T-helper 1 cell treated with Interleukin-12 subunit alpha and Interleukin-12 subunit beta and Interleukin-4 antibody, amounts not matched to agents 30 μg/mL and 1 μg/mL, for 36 hours (primary cell): Measurements from ENCODE around the gene GCK.

Source experiments
- H3K27ac Mint-ChIP-seq: one replicate; pipeline ENCODE4 v1.8.0; 2021; ENCODE audit warnings: mild to moderate bottlenecking, mixed read lengths
- H3K27me3 Mint-ChIP-seq: one replicate; pipeline ENCODE4 v1.8.0; 2021; ENCODE audit warnings: low read depth, mixed read lengths
- H3K36me3 Mint-ChIP-seq: one replicate; pipeline ENCODE4 v1.8.0; 2021; ENCODE audit warnings: low read depth, mixed read lengths
- H3K4me1 Mint-ChIP-seq: one replicate; pipeline ENCODE4 v1.8.0; 2021; ENCODE audit warnings: low read depth, mixed read lengths
- H3K4me3 Mint-ChIP-seq: one replicate; pipeline ENCODE4 v1.8.0; 2021; ENCODE audit warnings: mild to moderate bottlenecking, moderate library complexity, mixed read lengths
- H3K9me3 Mint-ChIP-seq: one replicate; pipeline ENCODE4 v1.8.0; 2021; ENCODE audit warnings: mixed read lengths

The GCK gene

DNA sequence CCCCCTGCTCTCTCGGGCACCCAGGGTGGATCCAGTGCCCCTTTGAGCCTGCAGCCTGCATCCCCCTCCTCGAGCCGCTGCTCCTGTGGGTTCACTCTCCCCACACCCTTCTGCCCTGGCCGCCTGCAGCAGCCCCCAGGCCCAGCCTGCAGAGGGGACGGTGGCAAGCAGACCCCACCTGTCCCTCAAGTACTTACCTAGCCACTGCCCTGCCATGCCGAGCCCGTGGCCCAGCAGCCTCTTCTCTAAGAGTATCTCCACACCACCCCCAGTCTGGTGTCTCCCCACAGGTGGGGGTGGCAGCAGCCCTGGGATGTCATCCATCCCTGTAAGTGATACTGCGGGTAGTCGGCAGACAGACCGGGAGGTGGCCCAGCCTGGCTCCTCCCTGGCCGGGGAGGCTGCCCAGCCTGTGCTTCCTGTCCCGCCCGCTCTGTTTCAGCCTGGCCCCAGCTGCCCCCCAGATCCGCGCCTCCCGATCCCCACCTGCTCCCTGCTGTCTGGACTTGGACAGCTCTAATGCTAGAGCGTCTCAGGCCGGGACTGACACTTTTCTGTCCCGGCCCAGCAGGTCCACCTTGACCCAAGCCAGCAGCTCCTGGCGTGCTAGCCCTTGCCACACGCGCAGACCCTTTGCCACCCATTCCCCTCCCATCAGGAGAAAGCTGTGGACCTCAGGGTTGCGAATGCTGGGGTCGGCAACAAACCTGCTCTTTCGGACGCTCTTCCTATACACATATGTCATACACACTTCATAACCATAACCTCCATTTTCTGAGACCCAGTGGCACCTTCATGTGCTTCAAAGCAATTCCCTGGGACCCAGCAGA lies 36.5 kb upstream of the GCK start:
- H3K4me3 Mint-ChIP-seq = no peak overlapping the region
- no peaks in the 10 kb centered on the region for H3K36me3 Mint-ChIP-seq
- no peaks in the 10 kb centered on the region for H3K9me3 Mint-ChIP-seq
- H3K4me1 Mint-ChIP-seq = no peaks in the 10 kb centered on the region
- H3K27me3 Mint-ChIP-seq = no peaks in the 10 kb centered on the region
- no peak overlapping the region for H3K27ac Mint-ChIP-seq

DNA sequence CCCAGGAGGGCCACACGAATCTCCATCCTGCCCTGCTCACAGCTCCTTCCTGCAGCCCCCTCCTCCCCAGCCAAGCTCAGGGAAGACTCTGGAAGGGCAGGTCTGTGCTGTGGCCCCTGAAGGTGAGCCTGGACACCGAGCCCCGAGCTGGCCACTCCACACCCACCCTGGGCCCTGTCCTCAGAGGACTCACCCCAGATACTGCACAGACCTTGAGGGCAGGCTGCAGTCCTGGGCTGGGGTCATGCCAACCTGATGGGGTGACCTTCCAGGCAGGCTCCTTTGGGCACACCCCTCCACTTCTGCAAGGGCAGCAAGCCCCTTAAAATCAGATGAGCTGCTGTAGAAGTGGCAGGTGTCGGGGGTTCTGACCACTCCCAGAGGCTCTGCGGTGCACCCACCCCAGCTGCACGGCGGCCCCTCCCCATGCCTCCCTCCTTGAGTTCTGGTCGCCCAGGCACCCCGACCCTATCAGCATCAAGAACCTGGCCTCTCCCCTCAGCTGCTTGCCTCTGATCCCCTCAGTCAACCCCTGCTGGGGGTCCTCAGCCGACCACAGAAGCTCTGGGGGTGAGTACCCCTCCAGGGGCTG lies 35.8 kb upstream of the GCK start:
- Mint-ChIP-seq H3K4me3 (no peak overlapping the region), H3K9me3 (no peaks in the 10 kb centered on the region), H3K4me1 (no peaks in the 10 kb centered on the region), H3K27ac (no peak overlapping the region), H3K27me3 (no peaks in the 10 kb centered on the region), H3K36me3 (no peaks in the 10 kb centered on the region)

DNA sequence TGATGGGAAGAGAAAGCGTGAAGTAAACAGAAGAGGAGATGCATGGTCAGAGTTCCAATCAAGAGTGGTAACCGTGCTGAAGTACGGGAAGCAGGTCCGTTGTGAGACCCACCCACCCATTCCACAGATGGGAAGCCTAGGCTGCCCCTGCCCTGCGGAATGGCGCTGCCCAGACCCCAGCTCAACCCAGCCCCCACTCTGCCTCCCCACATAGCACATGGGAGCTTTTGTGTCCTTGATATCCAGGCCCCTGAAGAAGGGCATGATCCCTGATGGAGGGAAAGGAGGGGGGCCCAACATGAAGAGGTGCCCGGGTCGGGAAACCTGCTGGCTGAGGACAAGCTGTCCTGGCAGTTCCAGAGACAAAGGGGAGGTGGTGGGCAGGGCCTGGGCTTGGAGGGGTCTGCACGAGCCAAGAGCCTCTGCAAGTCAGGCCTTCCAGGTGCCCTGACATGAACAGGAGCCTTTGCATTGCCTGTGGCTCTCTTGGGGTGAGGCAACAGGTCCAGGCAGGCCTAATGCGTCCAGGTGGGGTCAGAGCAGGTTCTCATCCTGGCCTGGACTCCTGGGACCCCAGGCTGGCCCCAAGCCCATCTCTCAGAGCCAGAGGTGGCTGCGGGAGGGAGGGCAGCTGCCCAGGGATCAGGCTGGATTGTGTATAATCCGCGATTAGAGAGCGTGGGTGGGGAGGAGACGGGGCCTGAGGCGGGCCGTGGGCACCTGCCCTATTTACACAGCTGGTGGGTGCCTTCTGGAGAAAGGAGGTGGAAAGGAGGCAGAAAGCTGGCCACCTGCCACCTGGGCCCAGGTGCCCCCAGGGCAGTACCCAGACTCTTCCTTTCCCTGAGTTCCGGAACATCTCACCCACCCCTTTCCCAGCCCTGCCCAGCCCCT lies 35.1 kb upstream of the GCK start:
- Mint-ChIP-seq H3K4me3 (no peak overlapping the region), H3K27me3 (no peaks in the 10 kb centered on the region), H3K27ac (no peak overlapping the region), H3K36me3 (no peaks in the 10 kb centered on the region), H3K9me3 (no peaks in the 10 kb centered on the region), H3K4me1 (no peaks in the 10 kb centered on the region)

DNA sequence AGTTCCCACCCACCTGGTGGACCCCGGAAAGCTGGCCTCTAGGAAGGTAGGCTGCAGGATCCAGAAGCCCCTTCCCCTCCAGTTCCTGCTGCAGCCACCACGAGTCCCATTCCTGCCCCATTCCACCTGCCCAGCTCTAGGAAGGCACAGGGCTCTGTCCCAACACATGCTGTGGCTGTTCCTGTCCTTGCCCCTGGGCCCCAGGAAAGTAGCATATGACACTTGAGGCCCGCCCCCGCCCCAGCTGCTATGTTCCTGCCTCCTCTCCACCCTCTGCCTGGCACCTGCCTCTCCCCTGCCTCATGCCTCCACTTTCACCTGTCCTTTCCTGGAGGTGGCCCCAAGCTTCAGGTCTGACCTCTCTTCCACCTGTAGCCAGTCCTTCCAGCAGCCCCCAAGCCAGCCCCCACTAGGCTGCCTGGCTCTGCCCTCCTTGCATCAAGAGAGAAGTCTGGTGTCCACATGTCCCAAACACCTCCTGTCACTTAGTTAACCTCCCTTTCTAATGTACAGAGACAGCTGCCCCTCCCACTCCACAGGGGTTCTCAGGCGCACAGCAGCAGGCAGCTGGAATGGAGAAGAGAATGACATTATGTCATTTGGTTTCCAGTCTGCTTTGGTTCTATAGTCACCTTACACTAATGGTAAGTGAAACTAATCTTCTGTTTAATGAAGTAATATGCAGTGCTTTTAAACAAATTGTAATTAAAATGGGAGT lies 34.3 kb upstream of the GCK start:
- no peak overlapping the region for H3K27ac Mint-ChIP-seq
- no peaks in the 10 kb centered on the region for H3K36me3 Mint-ChIP-seq
- no peaks in the 10 kb centered on the region for H3K4me1 Mint-ChIP-seq
- no peak overlapping the region for H3K4me3 Mint-ChIP-seq
- H3K27me3 Mint-ChIP-seq = no peaks in the 10 kb centered on the region
- H3K9me3 Mint-ChIP-seq = no peaks in the 10 kb centered on the region

GRCh38 chr7:44222776-44223261 lies 33.6 kb upstream of the GCK start:
- Mint-ChIP-seq H3K27ac (no peak overlapping the region), H3K9me3 (no peaks in the 10 kb centered on the region), H3K36me3 (no peaks in the 10 kb centered on the region), H3K4me3 (no peak overlapping the region), H3K27me3 (no peaks in the 10 kb centered on the region), H3K4me1 (no peaks in the 10 kb centered on the region)

DNA sequence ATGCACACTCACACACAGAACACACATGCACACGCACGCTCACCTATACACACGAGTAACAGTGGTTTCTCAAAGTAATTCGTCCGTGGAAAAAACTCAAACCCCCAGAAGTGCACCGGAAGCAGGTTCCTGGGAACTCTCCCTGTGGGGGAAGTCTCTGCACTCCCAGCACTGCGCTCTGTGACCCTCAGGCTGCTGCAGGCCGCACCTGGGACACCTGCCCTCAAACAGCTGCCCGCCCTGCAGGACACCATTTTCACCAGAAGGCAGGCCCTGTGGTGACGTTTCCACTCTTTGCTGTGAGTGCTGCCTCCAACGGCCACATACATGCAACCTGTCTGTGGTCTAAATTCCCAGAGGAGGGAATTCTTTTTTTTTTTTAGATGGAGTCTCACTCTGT lies 32.8 kb upstream of the GCK start:
- no peak overlapping the region for H3K4me3 Mint-ChIP-seq
- H3K4me1 Mint-ChIP-seq = no peaks in the 10 kb centered on the region
- H3K27me3 Mint-ChIP-seq = no peaks in the 10 kb centered on the region
- no peaks in the 10 kb centered on the region for H3K9me3 Mint-ChIP-seq
- no peak overlapping the region for H3K27ac Mint-ChIP-seq
- no peaks in the 10 kb centered on the region for H3K36me3 Mint-ChIP-seq

DNA sequence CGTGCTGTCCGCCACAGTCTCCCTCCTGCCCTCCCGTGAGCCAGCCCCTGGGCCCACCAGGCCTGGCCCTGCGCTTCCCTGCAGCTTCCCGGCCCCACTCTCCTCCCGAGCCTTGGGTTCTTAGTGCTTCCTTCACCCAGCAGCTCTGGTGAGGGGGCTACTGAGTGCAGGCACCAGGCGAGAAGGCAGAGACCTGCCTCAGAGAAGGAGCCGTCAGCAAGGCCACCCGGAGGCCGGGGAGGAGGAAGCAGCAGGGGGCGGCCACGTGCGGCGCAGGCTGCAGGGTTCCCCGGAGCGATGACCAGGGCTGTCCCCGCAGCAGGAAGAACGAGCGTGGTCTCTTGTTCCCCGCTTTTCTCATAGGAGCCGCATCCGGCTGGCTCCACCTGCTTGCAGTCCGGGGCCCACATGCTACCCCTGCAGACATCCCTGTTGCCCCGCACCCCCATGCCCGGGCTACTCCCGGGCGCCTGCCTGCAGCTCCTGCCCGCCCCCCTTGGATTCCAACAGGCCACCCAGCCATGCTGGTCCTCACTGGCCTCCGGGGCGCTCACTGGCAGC lies 32.1 kb upstream of the GCK start:
- H3K27ac Mint-ChIP-seq = no peak overlapping the region
- no peaks in the 10 kb centered on the region for H3K27me3 Mint-ChIP-seq
- H3K36me3 Mint-ChIP-seq = no peaks in the 10 kb centered on the region
- no peak overlapping the region for H3K4me3 Mint-ChIP-seq
- H3K4me1 Mint-ChIP-seq = no peaks in the 10 kb centered on the region
- no peaks in the 10 kb centered on the region for H3K9me3 Mint-ChIP-seq

DNA sequence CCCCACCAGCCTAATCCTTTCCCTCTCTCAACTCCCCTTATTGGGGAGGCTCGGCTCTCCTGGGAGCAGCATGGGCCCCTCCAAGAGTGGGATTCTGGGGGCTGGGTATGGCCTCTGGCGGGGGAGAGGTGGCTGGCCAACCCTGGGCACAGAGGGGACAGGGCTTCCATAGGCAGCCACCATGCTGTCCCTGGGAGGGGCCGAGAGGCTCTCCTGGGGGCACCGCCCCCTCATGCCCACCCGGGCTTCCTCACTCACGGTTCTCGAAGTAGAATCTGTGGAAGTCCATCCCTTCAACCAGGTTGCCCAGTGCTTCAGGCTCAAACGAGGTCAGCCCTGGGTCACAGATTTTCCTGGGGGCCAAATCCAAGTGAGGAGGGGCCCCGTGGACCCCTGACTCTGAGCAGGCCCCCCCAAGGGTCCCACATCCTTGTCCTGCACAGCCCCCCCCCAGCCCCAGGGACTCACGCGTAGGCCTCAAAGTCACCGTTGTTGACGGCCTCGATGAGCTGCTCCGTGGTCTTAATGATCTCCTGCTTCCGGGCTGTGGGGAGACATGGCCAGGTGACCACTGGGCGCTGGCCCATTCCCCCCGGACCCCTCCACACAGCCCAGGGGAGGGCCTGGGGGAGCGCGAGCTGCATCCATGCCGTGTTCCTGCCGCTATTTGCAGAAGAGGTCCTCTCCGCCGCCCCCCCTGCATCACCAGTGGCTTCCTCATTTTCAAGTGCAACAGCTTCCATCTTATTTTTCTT lies 31.3 kb upstream of the GCK start:
- H3K4me1 Mint-ChIP-seq = no peaks in the 10 kb centered on the region
- H3K4me3 Mint-ChIP-seq = no peak overlapping the region
- H3K27me3 Mint-ChIP-seq = no peaks in the 10 kb centered on the region
- no peak overlapping the region for H3K27ac Mint-ChIP-seq
- no peaks in the 10 kb centered on the region for H3K9me3 Mint-ChIP-seq
- H3K36me3 Mint-ChIP-seq = no peaks in the 10 kb centered on the region

DNA sequence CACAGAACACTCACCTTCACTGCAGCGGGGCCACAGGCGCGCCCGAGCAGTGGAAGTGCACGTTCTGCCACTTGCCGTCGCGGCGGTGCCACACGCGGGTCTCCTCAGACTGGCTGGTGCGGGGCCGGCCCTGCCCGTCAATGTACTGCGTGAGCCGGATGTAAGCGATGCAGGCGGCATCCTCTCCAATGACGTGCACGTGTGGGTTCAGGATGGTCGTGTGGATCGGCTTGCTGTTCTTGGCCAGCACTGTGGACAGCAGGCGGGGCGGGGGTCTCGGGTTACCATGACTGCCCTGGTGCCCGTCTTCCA lies 30.8 kb upstream of the GCK start:
- H3K36me3 Mint-ChIP-seq = no peaks in the 10 kb centered on the region
- no peaks in the 10 kb centered on the region for H3K4me1 Mint-ChIP-seq
- no peaks in the 10 kb centered on the region for H3K27me3 Mint-ChIP-seq
- H3K4me3 Mint-ChIP-seq = no peak overlapping the region
- H3K9me3 Mint-ChIP-seq = no peaks in the 10 kb centered on the region
- H3K27ac Mint-ChIP-seq = no peak overlapping the region

GRCh38 chr7:44219371-44220045 lies 30.3 kb upstream of the GCK start:
- no peak overlapping the region for H3K27ac Mint-ChIP-seq
- peaks cover under 1% of the 10 kb centered on the region for H3K36me3 Mint-ChIP-seq
- H3K4me3 Mint-ChIP-seq = no peak overlapping the region
- H3K9me3 Mint-ChIP-seq = no peaks in the 10 kb centered on the region
- H3K4me1 Mint-ChIP-seq = no peaks in the 10 kb centered on the region
- no peaks in the 10 kb centered on the region for H3K27me3 Mint-ChIP-seq

- Mint-ChIP-seq H3K4me3 (no peak overlapping the region), H3K27ac (no peak overlapping the region), H3K9me3 (no peaks in the 10 kb centered on the region), H3K36me3 (peaks cover 5% of the 10 kb centered on the region), H3K27me3 (no peaks in the 10 kb centered on the region), H3K4me1 (peaks cover 2% of the 10 kb centered on the region)
Measured at GRCh38 chr7:44218418-44219201, 29.4 kb upstream of the GCK start.

DNA sequence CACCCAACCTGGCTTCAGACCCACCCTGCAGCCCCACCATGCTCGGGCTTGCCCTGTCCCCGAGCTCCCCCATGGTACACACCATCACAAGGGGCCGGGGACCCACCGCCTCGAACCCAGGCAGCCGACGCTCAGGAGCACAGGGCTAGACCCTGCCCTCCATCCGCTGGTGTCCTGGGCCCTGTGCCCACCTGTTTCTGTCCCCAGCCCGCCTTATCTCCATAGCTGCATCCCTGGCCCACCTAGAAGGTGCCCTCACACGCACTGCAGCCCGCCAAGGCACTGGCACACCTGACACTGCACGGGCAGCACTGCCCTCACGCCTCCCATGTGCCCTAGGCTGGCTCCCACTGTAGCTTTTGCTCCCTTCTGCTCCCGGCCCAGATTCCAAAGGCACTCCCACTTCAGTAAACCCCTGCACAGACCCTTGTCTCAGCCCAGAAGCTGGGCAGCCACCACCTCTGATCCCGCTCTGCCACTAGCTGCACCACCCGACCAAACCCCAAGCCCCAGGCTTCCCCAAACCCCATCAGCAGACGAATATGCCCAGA lies 28.7 kb upstream of the GCK start:
- Mint-ChIP-seq H3K4me3 (no peak overlapping the region), H3K27ac (no peak overlapping the region), H3K4me1 (peaks cover 2% of the 10 kb centered on the region), H3K9me3 (no peaks in the 10 kb centered on the region), H3K27me3 (no peaks in the 10 kb centered on the region), H3K36me3 (peaks cover 5% of the 10 kb centered on the region)
